NCI-H2227 treated with DMSO at 0.1 percent for 48 hours (cell line): Measurements from ENCODE around the gene KRIT1.
"Not testable (repeated sequence)": the region's sequence is repeated elsewhere in the genome, so short reads cannot be mapped to it uniquely, and the experiment has no call there.

ENCODE experiments used
- DNase-seq: peaks from one replicate; lab custom pipeline; 2025; lab: John Stamatoyannopoulos, UW

KRIT1 gene

DNA sequence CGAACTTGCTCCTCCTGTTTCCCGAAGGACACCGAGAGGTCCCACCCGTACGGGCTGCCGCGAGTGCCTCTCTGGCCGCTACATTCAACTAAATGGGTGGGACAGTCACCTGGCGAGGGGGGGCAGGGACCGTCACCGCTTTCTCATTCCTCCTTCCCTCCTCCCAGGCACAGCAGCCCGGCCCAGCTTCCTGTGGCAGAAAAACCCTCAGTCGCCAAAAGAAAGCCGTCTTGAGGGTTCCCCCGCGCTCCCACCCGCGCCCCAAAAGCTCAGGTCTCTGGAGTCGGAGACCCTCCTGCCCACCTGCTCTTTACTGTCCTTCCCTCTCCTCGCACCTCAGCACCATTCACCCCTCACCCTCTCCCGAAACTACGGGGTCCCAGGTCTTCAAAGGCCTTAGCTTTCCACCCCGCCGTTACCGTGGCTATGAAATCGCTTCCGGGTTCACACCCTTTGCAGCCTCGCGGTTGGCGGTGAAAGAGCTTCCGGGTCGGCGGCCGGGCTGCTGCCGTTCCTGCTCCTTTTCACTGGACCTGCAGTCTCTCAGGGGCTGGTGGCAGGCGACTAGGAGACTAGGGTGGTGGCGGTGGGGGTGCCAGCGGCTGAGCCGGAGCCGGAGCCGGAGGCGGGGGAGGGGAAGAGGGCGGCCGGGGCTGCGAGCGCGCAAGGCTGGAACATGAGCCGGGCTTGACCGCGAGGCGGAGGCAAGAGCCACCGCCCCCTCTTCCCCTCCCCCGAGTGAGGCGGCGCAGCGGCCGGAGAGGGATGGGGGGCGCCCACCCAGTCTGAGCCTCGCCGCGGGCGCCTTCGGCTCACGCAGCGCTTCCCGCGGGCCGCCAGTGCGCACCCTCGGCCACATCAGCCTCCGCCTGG lies at the start of gene KRIT1, which contains the start of gene ANKIB1:
Gene KRIT1 (minus strand): TSS at position 428 of the 873 bp plus-strand sequence. CDS start 3,779 bp downstream, outside the sequence.
Gene ANKIB1 (plus strand): TSS at position 488 of the 873 bp plus-strand sequence. CDS start 49,005 bp downstream, outside the sequence.
- peak; percentile 92 for DNase-seq

DNA sequence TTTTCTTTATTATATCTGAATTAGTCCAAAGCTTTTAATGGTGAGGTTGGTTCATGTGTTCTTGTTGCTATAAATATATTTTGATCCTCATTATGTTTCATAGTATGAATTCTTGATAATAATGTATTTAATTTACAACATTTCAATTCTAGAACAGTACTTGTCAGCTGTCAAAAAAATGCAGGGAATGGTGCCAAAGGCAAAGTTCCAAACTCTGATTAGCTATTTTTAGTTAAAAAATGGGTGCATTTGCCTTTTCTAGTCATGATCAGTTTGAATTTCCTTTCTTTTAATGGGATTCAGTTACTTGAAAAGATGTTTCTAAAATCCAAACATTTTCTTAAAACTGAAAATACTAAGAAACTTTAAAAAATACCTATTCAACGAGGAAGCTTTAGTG lies 49.7 kb upstream of the KRIT1 start:
- DNase-seq: no peak

- no peak for DNase-seq
These were observed 48.3 kb upstream of the KRIT1 start for GRCh38 chr7:92293896-92294590.

DNA sequence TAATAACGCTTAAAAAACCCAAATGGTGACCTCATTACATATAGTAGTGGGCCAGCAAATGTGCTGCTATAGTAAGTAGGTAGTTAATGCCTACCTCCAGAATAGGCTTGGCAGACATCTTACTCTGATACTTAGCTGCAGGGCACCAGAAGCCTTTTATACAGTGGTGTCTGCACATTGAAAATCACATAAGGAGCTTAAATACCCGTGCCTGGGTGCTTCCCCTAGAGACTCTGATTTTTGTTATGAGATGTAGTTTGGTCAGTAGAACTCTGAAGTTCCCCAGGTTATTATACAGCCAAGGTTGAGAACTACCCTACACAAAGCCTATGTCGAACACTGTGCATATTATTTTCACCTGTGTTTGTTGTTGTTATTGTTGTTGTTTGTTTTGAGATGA lies 47.3 kb upstream of the KRIT1 start:
- DNase-seq: no peak

DNA sequence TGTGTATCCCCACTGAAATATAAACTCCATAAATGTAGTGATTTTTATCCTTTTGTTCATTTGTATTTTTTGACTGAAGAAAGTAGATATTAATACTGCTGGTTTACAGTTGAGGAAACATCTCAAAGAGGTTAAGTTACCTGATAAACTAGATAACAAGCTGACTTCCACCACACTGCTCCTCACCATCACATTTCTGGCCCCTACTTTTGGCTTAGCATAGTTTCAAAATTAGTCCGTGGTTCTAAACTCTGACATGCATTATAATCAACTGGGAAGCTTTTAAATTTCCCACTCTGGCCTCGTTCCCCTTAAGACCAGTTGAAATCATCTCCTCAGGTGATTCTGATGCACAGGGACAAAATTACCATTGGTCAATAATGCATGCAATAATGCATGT lies 43.6 kb upstream of the KRIT1 start:
- no peak for DNase-seq

GRCh38 chr7:92282930-92283329 lies 37.2 kb upstream of the KRIT1 start:
- DNase-seq: no peak

GRCh38 chr7:92282221-92282814 lies 36.6 kb upstream of the KRIT1 start:
- no peak for DNase-seq

DNA sequence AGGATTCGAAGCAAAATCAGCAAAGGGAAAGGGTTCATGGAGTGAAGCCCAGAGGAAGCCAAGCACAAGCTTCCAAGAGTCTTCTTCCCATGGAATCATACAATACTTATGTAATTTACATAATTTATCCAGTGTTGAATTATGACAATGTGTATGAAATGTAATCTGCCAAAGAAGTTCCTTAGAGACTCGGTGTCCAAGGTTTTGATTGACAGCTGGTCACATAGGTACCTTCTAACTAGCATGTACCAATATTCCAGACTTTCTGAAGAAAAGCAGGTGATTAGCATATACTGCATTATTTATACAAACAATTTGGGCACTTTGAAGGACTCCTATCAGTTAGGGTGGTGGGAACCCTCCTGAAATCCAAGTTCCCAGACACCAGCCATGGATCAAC lies 35.3 kb upstream of the KRIT1 start:
- no peak for DNase-seq

GRCh38 chr7:92279396-92280031 lies 33.8 kb upstream of the KRIT1 start:
- DNase-seq: no peak

DNA sequence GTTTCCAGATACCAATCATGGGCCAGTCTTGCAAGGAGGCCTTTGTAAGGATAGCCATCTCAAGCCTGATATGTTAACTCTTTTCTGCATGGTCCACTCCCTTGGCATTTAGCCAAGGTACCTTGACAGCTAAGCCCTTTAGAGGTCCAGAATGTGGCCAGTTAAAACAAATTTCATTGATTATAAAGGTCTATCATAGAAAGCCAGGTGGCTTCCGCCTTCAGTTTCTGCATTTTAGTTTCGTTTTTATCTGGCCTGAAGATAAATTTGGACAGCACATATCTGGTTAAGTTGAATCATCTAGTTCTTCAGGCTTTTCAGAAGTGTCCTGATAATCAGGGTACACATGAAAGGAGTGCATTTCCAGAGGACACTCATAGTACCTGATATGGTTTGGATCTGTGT lies 30.7 kb upstream of the KRIT1 start:
- DNase-seq: no peak

DNA sequence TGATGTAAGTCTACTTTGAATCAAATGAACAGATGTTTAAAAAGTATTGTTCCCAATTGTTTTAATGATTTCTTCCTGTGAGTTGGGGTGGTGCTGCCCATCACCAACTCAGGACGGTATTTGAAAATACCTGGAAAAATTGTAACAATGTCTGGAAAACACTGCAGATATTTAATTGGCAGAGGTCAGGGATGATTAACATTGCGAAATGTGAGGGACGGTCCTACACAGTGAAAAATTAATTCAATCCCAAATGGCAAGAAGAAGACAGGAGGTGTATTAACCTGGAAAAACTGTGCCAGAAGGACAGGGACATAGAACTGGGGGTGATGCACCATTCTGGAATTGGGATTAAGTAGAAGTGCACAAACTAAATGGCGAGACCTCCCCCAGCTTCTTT lies 29.6 kb upstream of the KRIT1 start:
- no peak for DNase-seq

DNA sequence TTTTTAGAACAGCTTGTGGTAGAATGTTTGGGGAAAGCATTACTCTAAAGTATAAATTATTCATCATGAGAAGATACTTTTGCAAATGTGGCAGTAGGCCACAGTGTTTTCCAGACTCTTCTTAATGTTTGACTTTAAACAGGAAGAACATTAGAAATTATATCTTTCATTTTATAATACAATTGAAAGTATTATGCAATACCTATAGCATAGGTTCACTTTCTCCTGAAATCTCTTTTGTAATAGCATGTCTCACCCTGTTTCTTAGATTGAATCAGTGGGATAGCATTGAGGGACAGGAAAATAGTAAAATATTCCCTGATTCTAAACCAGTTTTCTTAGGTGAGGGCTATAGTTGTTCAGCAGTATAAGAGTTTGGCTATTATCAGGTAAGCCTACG lies 23.2 kb upstream of the KRIT1 start:
- no peak for DNase-seq

GRCh38 chr7:92266415-92267241 lies 20.9 kb upstream of the KRIT1 start:
- no peak for DNase-seq

DNA sequence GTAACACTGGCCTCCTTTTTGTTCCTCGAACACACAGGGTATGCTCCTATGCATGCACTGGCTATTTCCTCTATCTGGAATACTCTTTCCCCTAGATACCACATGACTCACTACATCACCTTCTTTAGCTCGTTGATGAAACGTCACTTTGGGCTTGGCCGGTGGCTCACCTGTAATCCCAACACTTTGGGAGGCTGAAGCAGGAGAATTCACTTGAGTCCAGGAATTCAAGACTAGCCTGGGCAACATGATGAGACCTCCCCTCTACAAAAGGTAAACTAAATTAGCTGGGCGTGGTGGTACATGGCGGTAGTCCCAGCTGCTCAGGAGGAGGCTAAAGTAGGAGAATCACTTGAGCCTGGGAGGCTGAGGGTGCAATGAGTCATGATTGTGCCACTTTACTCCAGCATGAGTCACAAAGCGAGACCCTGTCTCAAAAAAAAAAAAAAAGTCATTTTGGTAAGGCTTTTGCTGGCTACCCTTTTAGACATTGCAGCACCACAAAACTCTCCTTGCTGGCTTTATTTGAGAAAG lies 14.6 kb upstream of the KRIT1 start:
- DNase-seq: no peak

- DNase-seq: no peak
These were observed 14.0 kb upstream of the KRIT1 start for GRCh38 chr7:92259610-92260247.

DNA sequence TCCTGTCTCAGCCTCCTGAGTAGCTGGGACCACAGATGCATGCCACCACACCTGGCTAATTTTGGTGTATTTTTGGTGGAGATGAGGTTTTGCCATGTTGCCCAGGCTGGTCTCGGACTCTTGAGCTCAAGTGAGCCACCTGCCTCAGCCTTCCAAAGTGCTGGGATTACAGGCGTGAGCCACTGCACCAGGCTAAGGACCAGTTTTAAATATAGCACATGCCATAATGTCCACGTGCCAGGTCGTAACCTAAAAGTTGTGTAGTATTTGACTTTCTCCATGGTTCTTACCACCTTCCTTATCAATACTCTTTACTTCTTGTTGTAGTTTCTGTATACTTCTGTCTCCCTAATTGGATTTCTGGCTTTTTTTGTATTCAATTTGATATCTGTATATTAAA lies 13.3 kb upstream of the KRIT1 start:
- DNase-seq: no peak

- no peak for DNase-seq
These were observed 9.6 kb upstream of the KRIT1 start for GRCh38 chr7:92255308-92255707.

- not testable (repeated sequence) for DNase-seq
These were observed 9.1 kb upstream of the KRIT1 start for GRCh38 chr7:92254800-92255199.

GRCh38 chr7:92253251-92253650 lies 7.5 kb upstream of the KRIT1 start:
- DNase-seq: no peak

DNA sequence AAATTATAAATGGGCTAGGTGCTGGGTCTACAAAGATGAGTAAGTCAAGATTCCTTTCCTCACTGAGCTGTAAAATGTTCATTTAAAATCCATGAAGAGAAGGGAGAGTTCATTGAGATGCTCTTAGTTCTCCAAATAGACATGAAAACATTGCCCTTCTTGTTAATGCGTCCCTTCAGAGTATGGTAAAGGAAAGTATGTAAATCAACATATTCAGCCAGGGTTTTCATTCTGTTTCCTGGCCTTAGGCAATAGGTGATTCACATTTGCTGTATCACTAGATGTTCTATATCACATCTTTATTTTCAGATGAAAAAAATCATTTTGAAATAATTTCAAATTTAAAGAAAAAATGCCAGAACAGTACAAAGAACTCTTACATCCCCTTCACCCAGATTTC lies 5.5 kb upstream of the KRIT1 start:
- DNase-seq: no peak

GRCh38 chr7:92250603-92251002 lies 4.9 kb upstream of the KRIT1 start:
- no peak for DNase-seq
